DMS153 treated with DMSO at 0.1 percent for 48 hours (cell line): Measurements from ENCODE around the gene TRIM27.
"Not testable (repeated sequence)": the region's sequence is repeated elsewhere in the genome, so short reads cannot be mapped to it uniquely, and the experiment has no call there.

Source experiments
- DNase-seq: peaks from one replicate; lab custom pipeline; 2025; ENCODE audit not compliant: unreplicated experiment; lab: John Stamatoyannopoulos, UW

The TRIM27 gene, protein sequence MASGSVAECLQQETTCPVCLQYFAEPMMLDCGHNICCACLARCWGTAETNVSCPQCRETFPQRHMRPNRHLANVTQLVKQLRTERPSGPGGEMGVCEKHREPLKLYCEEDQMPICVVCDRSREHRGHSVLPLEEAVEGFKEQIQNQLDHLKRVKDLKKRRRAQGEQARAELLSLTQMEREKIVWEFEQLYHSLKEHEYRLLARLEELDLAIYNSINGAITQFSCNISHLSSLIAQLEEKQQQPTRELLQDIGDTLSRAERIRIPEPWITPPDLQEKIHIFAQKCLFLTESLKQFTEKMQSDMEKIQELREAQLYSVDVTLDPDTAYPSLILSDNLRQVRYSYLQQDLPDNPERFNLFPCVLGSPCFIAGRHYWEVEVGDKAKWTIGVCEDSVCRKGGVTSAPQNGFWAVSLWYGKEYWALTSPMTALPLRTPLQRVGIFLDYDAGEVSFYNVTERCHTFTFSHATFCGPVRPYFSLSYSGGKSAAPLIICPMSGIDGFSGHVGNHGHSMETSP

DNA sequence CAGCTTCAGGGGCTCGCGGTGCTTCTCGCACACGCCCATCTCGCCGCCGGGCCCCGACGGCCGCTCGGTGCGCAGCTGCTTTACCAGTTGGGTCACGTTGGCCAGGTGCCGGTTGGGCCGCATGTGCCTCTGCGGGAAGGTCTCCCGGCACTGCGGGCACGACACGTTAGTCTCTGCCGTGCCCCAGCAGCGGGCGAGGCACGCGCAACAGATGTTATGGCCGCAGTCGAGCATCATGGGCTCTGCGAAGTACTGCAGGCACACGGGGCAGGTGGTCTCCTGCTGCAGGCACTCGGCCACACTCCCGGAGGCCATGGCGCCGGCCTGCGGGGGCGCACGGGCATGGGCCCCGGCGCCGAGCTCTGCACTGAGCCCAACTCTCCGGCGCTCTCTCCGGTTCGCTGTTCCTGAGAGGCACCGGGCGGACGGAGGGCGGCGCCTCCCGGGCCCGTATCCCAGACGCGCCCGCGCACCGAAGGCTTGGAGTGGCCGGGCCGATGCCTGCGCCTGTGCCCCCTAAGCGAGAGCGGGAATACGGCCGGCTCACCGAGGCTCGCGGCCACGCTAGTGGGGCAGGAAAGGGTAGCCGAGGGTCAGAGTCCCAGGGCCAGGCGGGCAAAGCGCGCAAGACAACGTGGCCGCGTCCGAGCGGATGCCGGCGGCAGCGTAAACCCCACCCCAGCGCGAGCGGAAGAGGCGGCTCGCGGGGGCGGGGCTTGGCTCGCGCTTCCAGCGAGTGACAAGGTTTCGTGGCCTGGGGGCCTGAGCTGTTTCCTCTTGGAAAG, at the start of gene TRIM27:
TSS of gene TRIM27 (minus strand) at position 668 of the 785 bp plus-strand sequence. CDS start at position 315, 353 bp downstream.
- DNase-seq, result peak; percentile 79

DNA sequence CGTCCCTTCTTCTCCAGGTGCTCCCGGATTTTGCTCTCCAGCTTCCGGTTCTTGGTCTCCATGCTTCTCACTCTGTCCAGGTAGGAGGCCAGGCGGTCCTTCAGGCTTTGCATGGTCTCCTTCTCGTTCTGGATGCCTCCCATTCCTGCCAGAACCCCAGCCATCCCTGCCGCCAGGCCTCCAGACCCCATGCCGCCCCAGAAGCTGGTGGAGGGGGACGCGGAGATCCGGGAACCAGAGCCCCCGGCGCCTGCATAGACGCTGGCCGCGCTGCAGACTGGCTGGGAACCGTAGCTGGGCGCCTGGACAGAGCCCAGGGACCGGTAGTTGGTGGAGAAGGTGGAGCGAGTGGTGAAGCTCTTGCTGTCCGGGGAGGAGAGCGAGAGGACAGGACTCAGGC, 46.3 kb upstream of the TRIM27 start:
- DNase-seq, result not testable (repeated sequence)

DNA sequence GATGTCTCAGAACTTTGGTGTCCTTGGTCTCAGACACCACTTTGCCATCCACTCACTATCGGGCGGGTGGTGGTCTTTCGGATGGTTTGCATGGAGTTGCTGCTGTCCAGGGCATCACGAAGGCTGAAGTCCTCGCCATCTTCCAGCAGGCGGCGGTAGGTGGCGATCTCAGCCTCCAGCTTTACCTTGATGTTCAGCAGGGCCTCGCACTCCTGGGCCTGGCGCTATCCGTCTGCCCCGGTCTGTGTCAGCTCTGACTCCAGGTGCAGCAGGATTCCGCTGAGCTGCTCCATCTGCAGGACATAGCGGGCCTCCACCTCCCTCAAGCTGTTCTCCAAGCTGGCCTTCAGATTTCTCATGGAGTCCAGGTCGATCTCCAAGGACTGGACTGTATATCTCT, 45.3 kb upstream of the TRIM27 start:
- DNase-seq, result no peak

DNA sequence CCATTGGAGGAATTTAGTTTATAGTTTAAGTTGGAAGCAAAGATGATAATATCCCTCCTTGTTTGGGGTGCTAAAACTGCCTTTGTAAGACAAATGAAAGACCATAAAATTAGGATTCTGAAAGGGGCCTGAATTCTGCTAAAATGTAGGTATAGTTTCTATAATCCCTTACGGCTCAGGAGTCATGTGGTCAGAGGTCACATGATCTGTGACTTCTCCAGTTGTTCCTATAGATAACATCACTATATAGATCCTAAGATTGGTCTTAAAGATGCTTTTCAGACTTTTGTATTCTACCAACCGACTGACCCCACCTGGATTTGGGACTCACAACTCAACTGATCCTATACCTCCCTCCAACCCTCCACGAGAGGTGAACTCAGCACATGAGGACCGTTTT, 44.7 kb upstream of the TRIM27 start:
- DNase-seq, result no peak

DNA sequence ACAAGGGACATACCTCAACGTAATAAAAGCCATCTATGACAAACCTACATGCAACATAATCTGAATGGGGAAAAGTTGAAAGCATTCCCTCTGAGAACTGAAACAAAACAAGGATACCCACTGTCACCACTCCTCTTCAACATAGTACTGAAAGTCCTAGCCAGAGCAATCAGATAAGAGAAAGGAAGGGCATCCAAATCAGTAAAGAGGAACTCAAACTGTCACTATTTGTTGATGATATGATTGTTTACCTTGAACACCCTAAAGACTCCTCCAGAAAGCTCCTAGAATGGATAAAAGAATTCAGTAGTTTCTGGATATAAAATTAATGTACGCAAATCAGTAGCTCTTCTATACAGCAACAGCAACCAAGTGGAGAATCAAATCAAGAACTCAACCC, 41.9 kb upstream of the TRIM27 start:
- no peak for DNase-seq

DNA sequence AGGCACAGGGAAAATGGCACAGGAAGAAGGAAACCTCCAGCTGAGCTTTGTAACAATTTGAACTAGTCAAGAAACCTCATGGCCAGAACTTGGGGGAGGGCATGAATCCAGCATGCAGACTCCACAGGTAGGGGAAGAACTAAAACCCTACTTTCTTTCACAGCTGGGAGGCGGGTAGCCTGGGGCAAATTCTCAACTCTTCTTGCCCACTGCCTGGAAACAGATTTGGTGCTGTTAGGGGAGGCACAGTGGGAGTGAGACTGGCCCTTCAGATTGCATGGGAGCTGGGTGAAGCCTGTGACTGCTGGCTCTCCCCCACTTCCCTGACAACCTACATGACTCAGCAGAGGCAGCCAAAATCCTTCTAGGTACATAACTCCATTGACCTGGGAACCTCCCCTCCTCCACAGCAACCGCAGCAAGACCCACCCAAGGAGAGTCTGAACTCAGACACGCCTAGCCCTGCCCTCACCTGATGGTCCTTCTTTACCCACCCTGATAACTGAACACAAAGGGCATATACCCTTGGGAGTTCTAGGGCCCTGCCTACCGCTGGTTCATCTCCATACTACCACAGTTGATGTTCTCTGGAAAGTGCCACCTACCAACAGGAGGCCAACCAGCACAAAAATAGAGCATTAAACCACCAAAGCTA, 37.2 kb upstream of the TRIM27 start:
- no peak for DNase-seq

DNA sequence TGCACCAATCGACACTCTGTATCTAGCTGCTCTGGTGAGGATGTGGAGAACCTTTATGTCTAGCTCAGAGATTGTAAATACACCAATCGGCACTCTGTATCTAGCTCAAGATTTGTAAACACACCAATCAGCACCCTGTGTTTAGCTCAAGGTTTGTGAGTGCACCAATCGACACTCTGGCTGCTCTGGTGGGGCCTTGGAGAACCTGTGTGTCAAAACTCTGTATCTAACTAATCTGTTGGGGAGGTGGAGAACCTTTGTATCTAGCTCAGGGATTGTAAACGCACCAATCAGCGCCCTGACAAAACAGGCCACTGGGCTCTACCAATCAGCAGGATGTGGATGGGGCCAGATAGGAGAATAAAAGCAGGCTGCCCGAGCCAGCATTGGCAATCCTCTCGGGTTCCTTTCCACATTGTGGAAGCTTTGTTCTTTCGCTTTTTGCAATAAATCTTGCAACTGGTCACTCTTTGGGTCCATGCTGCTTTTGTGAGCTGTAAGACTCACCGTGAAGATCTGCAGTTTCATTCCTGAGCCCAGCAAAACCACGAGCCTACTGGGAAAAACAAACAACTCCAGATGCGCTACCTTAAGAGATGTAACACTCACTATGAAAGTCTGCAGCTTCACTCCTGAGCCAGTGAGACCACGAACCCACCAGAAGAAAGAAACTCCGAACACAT, 34.9 kb upstream of the TRIM27 start:
- not testable (repeated sequence) for DNase-seq

DNA sequence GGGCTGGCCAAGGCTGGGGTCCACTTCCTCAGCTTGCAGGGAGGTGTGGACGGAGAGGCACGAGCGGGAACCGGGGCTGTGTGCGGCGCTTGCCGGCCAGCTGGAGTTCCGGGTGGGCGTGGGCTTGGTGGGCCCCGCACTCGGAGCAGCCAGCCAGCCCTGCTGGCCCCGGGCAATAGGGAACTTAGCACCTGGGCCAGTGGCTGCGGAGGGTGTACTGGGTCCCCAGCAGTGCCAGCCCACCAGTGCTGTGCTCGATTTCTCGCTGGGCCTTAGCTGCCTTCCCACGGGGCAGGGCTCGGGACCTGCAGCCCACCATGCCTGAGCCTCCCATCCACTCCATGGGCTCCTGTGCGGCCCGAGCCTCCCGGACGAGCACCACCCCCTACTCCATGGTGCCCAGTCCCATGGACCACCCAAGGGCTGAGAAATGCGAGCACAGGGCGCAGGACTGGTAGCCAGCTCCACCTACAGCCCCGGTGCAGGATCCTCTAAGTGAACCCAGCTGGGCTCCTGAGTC, 34.1 kb upstream of the TRIM27 start:
- DNase-seq, result not testable (repeated sequence)

DNA sequence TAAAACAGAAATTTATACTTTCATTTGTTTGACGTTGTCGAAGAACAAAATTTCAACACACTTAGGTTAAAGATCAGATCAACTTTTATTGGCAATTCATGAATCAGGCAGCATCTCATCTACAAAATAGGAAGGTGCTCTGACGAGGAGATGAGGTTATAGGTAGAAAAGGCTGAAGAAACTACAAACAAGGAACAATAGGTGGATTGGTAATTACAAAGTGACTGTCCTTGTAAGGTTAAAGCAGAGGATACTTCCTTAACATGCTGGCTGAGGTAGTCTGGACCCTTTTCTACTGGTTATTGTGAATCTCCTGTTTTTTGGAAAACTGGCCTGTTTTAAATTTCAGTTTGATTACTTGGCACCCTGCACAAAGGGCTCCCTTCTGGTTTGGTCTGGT, 32.5 kb upstream of the TRIM27 start:
- DNase-seq, result no peak

DNA sequence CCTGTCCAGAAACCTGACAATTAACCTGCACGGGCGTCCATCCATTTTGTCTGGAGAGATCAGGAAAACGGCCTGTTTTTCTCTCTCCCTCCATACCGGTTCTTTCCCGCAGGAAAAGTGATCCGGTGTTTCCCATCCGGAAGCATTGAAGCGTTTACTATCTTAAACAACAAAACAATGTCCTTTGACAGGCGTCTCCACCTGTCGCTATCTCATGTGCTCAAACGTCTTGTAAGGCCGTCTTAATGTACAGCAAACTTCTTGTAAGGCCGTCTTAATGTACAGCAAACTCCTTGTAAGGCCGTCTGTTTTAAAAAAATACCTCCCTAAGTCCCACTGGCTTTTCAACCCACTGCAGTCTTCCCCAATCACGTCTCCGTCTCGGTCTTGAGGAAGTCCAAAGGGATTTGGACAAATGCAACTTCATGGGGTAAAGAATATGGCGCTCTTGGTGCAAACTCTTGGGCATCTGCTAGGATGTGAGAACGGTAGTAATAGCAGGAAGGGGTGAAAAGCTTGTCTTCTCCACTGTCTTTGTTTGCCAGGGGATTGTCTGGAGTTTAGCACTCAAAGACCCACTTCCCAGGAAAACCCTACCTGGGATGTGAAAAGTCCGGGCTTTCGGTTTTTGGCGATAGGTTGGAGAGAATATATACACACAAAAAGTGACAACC, 29.9 kb upstream of the TRIM27 start:
- no peak for DNase-seq

DNA sequence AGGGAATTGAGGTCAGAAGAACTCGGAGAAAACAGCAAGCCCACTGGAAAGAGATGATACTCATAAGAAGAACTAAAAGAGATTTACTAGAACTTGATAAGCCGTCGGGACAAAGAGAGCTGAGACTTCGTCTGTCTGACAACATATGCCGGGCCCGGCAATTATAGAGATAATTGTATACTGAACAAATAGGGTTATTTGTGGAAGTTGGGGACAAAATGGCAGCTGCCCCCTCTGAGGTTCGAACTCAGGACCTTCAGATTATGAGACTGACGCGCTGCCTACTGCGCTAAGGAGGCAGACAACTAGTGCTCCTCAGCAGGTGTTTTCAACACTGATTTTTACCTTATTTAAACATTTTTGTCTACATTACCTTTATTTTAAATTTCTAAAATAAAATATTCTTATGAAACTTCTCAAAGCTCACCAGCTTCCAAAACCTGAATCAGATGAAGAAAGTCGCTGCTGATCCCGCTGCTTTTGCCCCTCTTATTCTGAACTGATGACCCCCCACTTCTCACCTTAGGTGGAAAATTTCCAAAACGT, 29.3 kb upstream of the TRIM27 start:
- peak; percentile 56 for DNase-seq

DNA sequence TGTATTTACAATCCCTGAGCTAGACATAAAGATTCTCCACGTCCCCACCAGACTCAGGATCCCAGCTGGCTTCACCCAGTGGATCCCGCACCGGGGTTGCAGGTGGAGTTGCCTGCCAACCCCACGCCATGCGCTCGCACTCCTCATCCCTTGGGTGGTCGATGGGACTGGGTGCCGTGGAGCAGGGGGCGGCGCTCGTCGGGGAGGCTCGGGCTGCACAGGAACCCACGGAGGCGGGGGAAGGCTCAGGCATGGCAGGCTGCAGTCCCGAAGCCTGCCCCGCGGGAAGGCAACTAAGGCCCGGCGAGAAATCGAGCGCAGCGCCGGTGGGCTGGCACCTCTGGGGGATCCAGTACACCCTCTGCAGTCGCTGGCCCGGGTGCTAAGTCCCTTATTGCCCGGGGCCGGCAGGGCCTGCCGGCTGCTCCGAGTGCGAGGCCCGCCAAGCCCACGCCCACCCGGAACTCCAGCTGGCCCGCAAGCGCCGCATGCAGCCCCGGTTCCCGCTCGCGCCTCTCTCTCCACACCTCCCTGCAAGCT, 25.9 kb upstream of the TRIM27 start:
- not testable (repeated sequence) for DNase-seq

DNA sequence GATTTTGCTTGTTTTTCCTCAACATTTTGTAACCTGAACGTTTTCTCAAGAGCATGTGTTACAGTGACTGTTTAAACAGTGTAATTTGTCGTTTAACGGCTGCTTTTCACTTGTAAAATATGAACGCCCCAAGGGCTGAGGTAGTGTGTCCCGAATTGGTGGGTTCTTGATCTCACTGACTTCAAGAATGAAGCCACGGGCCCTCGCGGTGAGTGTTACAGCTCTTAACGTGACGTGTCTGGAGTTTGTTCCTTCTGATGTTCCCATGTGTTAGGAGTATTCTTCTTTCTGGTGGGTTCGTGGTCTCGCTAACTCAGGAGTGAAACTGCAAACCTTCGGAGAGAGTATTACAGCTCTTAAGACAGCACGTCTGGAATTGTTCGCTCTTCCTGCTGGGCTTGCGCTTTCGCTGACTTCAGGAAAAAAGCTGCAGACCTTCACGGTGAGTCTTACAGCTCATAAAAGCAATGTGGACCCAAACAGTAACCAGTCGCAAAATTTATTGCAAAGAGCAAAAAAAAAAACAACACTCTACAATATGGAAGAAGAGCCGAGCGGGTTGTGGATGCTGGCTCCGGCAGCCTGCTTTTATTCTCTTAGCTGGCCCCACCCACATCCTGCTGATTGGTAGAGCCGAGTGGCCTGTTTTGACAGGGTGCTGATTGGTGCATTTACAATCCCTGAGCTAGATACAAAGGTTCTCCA, 25.1 kb upstream of the TRIM27 start:
- no peak for DNase-seq

DNA sequence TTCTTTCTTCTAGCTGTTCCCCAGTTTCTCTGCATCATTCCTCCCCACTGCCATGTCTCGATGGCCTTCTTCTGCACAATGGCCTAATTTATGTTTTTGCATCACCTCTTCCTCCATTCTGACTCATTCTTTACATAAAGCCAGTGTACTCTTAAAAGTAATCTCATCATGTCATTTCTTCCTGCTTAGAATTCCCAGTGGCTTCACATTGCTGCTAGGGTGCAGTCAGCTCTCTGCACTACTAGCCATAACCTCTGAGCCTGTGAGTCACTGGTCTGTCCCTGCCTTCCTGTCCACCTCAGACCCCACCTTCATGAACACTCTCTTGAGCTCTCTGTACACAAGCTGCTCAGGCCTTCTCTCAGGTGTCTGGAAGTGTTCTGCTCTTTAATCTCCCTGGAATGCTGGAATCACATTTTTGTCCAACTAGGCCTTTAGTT, 24.1 kb upstream of the TRIM27 start:
- DNase-seq, result no peak

DNA sequence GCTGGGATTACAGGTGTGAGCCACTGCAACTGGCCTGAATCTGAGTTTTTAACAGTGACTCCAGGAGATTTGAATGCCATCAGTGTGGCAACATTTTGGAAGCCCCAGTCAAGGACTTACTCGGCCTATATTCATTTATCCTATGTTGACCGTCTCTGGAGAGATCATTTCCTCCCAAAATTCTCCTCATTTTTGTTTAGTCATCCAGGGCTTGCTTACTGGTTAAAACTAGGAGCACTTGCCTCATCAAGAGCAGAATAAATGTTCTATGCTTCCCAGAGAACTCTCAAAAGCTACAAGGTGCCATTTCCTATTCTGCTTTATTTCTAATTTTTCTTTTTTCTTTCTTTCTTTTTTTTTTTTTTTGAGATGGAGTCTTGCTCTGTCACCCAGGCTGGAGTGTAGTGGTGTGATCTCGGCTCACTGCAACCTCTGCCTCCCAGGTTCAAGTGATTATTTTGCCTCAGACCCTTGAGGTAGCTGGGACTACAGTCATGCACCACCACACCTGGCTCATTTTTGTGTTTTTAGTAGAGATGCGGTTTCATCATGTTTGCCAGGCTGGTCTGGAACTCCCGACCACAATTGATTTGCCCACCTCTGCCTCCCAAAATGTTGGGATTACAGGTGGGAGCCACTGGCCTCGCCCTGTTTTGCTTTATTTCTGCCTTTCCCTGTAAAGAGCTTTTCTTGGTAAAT, 23.4 kb upstream of the TRIM27 start:
- DNase-seq, result no peak

DNA sequence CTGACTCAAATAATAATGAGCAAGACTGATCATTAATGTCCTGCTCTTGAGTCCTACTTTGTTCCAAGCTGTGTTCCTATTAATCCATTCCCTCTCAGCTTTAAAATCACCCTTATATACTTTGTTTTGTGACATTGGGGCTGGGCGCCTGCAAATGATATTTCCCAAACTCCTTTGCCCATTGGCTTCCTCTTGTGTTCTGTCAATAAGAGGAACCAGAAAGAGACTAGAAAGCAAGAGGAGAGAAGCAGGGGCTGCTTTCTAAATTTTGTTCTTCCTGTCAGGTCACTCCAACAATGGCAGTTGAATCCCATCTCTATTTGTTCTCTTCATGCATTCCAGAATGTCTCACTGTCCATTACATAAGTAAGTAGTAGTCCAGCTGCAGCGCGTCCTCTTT, 21.6 kb upstream of the TRIM27 start:
- DNase-seq, result no peak

DNA sequence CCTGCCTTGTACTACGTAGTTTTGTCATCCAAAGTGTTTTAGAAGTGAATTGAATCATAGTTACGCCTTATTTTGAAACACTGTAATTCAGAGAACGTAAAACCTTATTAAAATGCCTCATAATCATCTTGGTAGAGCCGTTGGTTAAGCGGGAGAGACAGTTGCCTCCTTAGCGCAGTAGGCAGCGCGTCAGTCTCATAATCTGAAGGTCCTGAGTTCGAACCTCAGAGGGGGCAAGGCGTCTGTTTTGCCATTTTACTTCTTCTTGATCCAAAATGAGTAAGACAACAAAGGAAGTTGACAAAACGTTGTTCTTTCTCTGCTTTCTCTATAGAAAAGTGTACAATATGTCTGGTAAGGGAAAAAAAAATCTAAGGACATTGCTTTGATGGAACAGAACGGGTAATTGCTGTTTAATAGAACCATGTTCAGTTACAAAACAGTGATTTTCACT, 20.7 kb upstream of the TRIM27 start:
- DNase-seq, result peak; percentile 56
